OCI-LY3 (cell line): ENCODE data around the gene RREB1.

ENCODE experiments used
- EZH2phosphoT487 ChIP-seq: fragments of 200-600 bp; shearing (Covaris generic); IDR thresholded peaks from 2 replicates; pipeline ENCODE4 v1.6.1; 2018; ENCODE audit warnings: antibody characterized with exemption, mixed run types, low read depth
- TF ChIP-seq, protein P1 (sequence below): fragments of 200-600, 300-600 bp; sonication (generic); IDR thresholded peaks from 2 replicates; pipeline ENCODE4 v1.5.1; 2014; ENCODE audit warnings: antibody characterized with exemption, low read length, low read depth

DNA sequence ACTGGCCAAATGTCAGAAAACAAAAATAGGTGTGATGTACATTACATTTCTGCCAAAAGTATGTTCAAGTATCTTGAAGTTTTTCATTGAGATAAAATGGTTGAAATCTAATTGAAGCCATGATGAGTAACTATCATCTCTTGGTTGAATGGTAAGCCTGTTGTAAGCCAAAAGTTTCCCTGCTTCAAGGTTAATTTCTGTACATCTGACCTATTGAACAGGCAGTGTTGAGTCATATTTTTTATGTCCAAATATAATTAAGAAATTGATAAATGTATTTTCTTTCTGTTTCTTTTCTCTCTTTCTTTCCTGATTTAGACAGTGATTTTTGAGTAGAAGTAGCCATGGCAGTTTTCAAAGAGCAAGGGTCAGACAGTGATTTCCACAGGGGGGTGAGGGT lies 4.4 kb downstream of the RREB1 start:
- TF ChIP-seq, protein P1, sequence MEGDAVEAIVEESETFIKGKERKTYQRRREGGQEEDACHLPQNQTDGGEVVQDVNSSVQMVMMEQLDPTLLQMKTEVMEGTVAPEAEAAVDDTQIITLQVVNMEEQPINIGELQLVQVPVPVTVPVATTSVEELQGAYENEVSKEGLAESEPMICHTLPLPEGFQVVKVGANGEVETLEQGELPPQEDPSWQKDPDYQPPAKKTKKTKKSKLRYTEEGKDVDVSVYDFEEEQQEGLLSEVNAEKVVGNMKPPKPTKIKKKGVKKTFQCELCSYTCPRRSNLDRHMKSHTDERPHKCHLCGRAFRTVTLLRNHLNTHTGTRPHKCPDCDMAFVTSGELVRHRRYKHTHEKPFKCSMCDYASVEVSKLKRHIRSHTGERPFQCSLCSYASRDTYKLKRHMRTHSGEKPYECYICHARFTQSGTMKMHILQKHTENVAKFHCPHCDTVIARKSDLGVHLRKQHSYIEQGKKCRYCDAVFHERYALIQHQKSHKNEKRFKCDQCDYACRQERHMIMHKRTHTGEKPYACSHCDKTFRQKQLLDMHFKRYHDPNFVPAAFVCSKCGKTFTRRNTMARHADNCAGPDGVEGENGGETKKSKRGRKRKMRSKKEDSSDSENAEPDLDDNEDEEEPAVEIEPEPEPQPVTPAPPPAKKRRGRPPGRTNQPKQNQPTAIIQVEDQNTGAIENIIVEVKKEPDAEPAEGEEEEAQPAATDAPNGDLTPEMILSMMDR = no peak
- TF ChIP-seq EZH2phosphoT487 = no peak
